Measurements from ENCODE around the gene SNAP47. TPM values are rescaled to one million over a fixed set of nuclear protein-coding genes. Genes with fewer than 3 reads are reported as not detected.

Gene SNAP47
- total and polyA plus RNA-seq, 2 experiments from 2014 or later: 42.6 to 49.6 TPM

DNA sequence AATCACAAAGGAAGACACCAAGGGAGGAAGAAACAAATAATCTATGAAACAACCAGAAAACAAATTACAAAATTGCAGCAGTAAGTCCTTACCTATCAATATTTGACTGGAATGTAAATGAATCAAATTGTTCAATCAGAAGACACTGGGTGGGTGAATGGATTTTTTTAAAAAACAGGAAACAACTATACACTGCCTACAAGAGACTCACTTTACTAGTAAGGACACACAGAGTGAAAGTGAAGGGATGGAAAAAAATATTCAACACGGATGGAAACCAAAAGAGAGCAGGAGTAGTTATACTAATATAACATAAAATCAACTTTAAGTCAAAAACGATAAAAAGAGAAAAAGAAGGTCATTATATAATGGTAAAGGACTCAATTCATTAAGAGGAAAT lies 73.8 kb downstream of the SNAP47 start:
- H4K20me1 ChIP-seq (ENCODE audit: insufficient read depth, poor library complexity, severe bottlenecking): no peaks in the 10 kb centered on the region

DNA sequence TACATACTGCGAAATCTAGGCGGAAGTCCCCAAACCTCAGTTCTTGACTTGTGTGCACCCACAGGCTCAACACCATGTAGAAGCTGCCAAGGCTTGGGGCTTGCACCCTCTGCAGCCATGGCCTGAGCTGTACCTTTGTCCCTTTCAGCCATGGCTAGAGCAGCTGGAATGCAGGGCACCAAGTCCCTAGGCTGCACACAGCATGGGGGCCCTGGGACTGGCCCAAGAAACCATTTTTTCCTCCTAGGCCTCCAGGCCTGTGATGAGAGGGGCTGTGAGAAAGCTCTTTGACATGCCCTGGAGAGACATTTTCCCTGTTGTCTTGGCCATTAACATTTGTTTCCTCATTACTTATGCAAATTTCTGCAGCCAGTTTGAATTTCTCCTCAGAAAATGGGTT lies 78.7 kb downstream of the SNAP47 start:
- Histone ChIP-seq H3K9me3 (ENCODE audit: low read depth) (no peaks in the 10 kb centered on the region), H3K27me3 (no peaks in the 10 kb centered on the region), H3K4me2 (no peak overlapping the region), H3K4me3 (no peak overlapping the region), H3K79me2 (no peaks in the 10 kb centered on the region), H3K36me3 (replicated peaks; ENCODE audit: insufficient read depth, low read depth) (no peaks in the 10 kb centered on the region), H3K27ac (no peak overlapping the region), H3K9me2 (replicated peaks; ENCODE audit: insufficient read depth) (no peaks in the 10 kb centered on the region), H4K20me1 (ENCODE audit: insufficient read depth, poor library complexity, severe bottlenecking) (no peaks in the 10 kb centered on the region), H2AFZ (no peak overlapping the region), H3K4me1 (ENCODE audit: insufficient read depth) (no peaks in the 10 kb centered on the region)
- DNase-seq (ENCODE audit: low spot score): no peak
- TF ChIP-seq, protein P1, sequence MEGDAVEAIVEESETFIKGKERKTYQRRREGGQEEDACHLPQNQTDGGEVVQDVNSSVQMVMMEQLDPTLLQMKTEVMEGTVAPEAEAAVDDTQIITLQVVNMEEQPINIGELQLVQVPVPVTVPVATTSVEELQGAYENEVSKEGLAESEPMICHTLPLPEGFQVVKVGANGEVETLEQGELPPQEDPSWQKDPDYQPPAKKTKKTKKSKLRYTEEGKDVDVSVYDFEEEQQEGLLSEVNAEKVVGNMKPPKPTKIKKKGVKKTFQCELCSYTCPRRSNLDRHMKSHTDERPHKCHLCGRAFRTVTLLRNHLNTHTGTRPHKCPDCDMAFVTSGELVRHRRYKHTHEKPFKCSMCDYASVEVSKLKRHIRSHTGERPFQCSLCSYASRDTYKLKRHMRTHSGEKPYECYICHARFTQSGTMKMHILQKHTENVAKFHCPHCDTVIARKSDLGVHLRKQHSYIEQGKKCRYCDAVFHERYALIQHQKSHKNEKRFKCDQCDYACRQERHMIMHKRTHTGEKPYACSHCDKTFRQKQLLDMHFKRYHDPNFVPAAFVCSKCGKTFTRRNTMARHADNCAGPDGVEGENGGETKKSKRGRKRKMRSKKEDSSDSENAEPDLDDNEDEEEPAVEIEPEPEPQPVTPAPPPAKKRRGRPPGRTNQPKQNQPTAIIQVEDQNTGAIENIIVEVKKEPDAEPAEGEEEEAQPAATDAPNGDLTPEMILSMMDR (IDR thresholded peaks at IDR 0.05; ENCODE audit: poor library complexity): no peak
- TF ChIP-seq EZH2phosphoT487 (IDR thresholded peaks at IDR 0.05; ENCODE audit: low read depth, severe bottlenecking, unreplicated experiment) (no peak), EZH2 (IDR thresholded peaks at IDR 0.05; ENCODE audit: borderline replicate concordance) (no peak)
- 100% methylated on average over 2 of the region's 2 CpGs for WGBS (ENCODE audit: low lambda C conversion rate, missing lambda C conversion rate)

More for the DNA sequence above, 73.8 kb downstream of the SNAP47 start:
- no peaks in the 10 kb centered on the region for H3K36me3 ChIP-seq (replicated peaks; ENCODE audit: insufficient read depth, low read depth)
- WGBS (ENCODE audit: low lambda C conversion rate, missing lambda C conversion rate): 80% methylated on average over 2 of the region's 2 CpGs
- no peaks in the 10 kb centered on the region for H3K4me1 ChIP-seq (ENCODE audit: insufficient read depth)
- H3K9me3 ChIP-seq (ENCODE audit: low read depth): no peaks in the 10 kb centered on the region
- no peaks in the 10 kb centered on the region for H3K79me2 ChIP-seq
- no peak overlapping the region for H3K4me2 ChIP-seq
- H3K4me3 ChIP-seq: no peak overlapping the region
- H3K27ac ChIP-seq: no peak overlapping the region
- H3K9me2 ChIP-seq (replicated peaks; ENCODE audit: insufficient read depth): no peaks in the 10 kb centered on the region
- H3K27me3 ChIP-seq: no peaks in the 10 kb centered on the region
- no peak overlapping the region for H2AFZ ChIP-seq
- DNase-seq (ENCODE audit: low spot score): no peak
- TF ChIP-seq EZH2phosphoT487 (IDR thresholded peaks at IDR 0.05; ENCODE audit: low read depth, severe bottlenecking, unreplicated experiment) (no peak), EZH2 (IDR thresholded peaks at IDR 0.05; ENCODE audit: borderline replicate concordance) (no peak)
- TF ChIP-seq, protein P1 (IDR thresholded peaks at IDR 0.05; ENCODE audit: poor library complexity): no peak

DNA sequence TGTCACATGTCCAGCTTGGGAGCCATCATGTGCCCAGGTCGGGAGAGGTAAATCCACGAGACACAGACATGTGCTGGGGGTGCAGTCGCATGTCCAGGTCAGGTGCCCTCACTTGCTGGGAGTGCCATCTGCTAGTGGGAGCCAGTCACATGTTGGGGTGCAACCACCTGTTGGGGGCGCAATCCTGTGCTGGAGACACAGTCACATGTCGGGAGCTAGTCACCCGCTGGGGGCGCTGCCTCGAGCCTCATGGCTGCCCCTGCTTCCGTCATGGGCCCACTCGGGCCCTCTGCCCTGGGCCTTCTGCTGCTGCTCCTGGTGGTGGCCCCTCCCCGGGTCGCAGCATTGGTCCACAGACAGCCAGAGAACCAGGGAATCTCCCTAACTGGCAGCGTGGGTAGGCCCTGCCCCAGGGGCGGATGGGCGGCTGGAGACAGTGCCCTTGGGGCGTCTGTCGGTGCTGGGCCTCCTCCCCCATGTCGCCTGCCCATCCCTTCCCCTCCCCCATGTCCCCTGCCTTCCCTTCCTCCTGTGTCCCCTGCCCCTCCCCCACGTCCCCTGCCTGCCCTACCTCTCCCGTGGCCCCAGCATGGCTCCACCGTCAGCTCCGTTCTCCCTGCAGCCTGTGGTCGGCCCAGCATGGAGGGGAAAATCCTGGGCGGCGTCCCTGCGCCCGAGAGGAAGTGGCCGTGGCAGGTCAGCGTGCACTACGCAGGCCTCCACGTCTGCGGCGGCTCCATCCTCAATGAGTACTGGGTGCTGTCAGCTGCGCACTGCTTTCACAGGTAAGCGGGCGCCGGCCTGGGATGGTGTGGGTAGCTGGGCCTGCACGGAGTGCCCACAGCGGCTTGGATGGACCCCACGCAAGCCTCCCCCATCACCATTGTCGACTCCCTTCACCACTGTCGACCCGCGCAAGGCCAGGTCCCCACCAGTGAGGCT lies 80.5 kb downstream of the SNAP47 start, which contains the start of gene PRSS38:
Gene PRSS38 (plus strand): TSS at position 208 of the 942 bp plus-strand sequence. CDS start 42 bp downstream, at position 250.
- Histone ChIP-seq H3K9me3 (ENCODE audit: low read depth) (no peaks in the 10 kb centered on the region), H3K36me3 (replicated peaks; ENCODE audit: insufficient read depth, low read depth) (no peaks in the 10 kb centered on the region), H3K27ac (no peak within 1 kb of the TSS), H3K79me2 (no peaks in the 10 kb centered on the region), H3K4me3 (no peak within 1 kb of the TSS), H3K4me1 (ENCODE audit: insufficient read depth) (no peaks in the 10 kb centered on the region), H3K27me3 (no peaks in the 10 kb centered on the region), H3K9me2 (replicated peaks; ENCODE audit: insufficient read depth) (no peaks in the 10 kb centered on the region), H2AFZ (no peak within 1 kb of the TSS), H4K20me1 (ENCODE audit: insufficient read depth, poor library complexity, severe bottlenecking) (no peaks in the 10 kb centered on the region), H3K4me2 (no peak within 1 kb of the TSS)
- DNase-seq (ENCODE audit: low spot score): no peak
- TF ChIP-seq EZH2phosphoT487 (IDR thresholded peaks at IDR 0.05; ENCODE audit: low read depth, severe bottlenecking, unreplicated experiment) (no peak), EZH2 (IDR thresholded peaks at IDR 0.05; ENCODE audit: borderline replicate concordance) (no peak)
- TF ChIP-seq, protein P1 (IDR thresholded peaks at IDR 0.05; ENCODE audit: poor library complexity): no peak
- WGBS (ENCODE audit: low lambda C conversion rate, missing lambda C conversion rate): 96% methylated on average over 42 of the region's 44 CpGs

Measured in hepatocyte (in vitro differentiated cells).